Stimulated activated CD8-positive, alpha-beta memory T cell treated with anti-CD3 and anti-CD28 coated beads, Interleukin-4, amount 100 ng/mL, for 48 hours (primary cell): ENCODE data around the gene BABAM2.

Source experiments
- DNase-seq: peaks from one replicate; pipeline ENCODE4 v3.0.0-alpha.2; 2020

BABAM2 gene

DNA sequence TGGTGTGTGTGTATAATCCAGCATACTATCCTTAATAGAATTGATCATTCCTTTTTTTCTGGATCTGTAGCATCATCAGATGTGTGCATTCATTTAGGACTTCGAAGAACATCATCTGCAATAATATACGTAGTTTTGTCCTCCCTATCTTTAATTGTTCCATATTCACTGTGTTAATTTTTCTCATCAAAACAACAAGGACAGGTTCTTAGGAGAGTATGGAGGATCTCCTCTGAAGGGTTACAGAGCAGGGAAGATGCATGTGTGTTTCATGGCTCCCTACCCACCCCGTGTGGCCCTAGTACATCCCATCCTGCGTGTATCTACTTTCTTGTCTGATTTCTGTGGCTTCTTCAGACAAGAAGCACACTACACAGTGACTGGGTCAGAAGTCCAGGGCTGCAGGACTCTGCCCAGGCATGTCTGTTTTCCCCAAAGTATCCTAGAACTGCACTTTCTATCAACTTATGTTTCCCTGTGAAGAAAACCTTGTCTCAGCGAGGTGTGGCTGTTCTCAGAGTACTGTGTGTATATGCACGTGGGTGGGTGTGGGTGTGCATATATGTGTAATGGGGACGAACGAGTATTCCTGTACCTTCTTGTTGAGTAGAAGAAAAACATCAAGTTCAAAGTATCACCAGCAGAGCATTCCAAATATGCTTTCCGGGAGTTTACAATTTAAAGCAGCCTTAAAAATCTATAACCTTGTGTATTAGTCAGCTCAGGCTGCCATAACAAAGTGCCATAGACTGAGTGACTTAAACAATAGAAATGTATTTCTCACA lies 281.8 kb downstream of the BABAM2 start:
- no peak for DNase-seq

DNA sequence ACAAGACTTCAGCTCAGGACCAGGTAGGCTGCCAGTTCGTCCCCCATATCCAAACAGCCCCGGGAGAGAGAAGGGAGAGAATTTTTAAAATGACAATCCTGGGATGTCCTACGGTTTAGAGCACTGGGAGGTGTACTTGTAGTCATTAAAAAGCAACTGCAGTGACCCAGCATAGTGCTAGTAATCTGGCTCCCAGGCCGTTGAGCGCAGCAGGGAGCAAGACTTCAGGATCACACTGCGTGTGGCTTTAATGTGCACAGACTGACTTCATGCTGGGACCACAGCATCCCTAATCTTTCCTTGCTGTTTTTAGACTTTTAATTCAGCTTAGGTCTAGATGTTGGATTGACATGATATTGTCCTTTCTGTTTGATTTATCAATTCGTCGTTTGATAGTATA lies 282.8 kb downstream of the BABAM2 start:
- DNase-seq, result no peak

DNA sequence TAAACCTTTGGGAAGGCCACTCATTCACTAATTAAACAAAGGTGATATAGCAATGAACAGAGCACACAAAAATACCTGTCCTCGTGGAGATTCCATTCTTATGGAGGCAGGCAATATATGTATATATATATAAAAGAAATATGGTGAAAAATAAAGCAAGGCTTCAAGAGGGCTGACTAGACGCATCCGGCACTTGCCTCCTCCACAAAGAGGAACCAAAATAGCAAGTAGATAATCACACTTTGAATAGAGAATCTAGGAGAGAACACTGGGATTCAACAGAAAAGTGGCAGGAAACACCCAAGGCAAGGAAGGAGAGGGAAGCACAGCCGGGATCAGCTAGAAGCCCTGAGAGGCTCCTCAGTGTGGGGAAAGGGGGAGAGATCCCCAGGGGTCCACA lies 283.7 kb downstream of the BABAM2 start:
- no peak for DNase-seq

DNA sequence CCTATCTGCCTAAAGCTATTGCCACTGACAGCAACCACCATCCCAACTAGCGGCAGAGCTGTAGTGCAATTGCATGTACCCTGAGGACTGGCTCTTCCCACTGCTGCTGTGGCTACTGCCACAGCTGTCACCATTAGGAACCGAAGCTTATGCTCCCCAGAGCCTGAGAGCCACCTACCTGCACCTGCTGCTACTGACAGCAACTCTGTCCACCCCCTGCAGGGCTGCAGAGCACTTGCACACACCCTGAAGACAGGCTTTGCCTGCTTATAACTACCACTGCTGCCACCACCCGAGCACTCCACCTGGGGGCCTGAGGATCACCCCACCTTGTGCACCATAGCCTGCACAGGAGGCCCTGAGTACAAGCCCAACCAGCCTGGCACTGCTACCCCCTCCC lies 284.5 kb downstream of the BABAM2 start:
- DNase-seq, result no peak

DNA sequence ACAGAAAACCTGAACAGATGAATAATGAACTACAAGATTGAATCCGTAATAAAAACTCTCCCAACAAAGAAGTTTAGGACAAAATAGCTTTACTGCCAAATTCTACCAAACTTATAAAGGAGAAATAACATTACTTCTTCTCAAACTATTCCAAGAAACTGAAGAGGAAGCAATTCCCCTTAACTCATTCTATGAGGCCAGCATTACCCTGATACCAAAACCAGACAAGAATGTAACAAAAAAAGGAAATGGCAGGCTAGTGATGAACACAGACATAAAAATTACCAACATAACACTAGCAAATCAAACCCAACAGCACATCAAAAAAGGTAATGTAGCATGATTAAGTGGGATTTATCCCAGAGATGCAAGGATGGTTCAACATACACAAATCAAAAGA lies 288.4 kb downstream of the BABAM2 start:
- DNase-seq, result no peak

DNA sequence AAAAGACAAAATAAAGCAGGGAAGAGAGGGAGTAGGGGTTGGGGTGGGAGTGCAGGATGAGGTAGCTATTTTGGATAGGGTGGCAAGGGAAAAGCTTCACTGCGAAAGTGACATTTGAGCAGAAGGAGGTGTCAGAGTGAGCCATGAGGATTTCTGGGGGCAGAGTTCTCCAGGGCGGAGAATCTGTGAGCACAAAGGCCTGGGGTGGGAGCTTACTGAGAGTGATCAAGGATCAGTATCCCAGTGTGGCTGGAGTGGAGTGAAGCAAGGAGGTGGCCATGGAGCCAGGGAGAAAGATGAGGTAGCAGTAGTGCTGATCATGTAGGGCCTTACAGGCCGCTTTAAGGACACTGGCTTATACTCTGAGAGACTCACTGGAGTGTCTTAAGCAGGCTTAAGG lies 291.3 kb downstream of the BABAM2 start:
- DNase-seq, result no peak

DNA sequence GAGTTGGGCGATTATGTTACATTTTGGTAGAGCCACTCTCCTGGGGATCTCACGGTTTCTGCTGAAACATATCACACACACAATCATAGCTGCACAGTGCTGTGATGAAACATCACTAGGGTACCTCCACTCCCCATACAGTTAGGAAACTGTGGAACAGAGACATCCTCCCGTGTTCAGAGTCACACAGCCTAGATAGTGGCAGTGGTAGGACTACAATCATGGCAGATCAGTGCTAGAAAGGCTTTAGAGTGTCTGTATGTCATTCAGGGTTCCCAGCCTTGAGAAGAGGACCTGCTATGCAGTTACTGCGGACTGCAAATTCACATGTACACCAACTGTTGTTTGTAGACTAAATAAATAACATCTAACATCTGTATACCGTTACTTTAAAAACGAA lies 291.8 kb downstream of the BABAM2 start:
- DNase-seq, result no peak

DNA sequence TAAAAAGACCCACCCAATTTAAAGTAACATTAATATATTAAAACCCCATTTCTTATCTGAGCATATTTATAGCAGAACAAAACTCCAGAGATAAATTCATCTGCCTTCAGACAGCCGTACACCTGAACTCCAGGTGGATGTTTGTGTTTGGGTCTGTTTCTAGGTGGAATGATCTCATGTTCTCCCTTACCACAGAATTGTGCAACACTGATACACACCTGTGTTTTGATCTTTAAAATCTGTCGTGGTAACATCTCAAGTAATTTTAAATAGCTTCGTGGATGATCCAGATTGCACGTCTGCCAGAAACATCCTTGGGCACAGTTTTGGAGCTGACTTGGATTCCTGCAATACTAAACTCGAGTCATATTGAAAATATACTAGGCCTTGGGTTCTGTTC lies 294.6 kb downstream of the BABAM2 start:
- no peak for DNase-seq

DNA sequence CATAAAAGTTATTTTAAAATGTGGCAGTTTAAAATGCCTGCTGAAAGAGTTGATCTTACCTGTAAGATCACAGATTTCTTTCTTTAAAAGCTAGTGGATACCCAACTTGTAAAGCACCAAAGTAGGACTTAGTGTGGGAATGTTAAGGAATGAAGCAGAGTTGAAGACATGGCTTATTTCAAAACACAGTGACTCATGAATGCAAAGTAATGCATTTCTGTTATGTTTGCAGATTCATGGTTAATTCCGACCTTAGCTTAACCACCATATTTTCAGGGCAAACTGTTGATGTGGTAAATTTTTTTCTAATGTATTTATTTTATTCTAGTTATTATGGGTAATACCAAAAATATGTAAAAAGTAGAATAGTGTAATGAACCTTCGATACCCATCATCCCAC lies 295.4 kb downstream of the BABAM2 start:
- DNase-seq, result no peak

DNA sequence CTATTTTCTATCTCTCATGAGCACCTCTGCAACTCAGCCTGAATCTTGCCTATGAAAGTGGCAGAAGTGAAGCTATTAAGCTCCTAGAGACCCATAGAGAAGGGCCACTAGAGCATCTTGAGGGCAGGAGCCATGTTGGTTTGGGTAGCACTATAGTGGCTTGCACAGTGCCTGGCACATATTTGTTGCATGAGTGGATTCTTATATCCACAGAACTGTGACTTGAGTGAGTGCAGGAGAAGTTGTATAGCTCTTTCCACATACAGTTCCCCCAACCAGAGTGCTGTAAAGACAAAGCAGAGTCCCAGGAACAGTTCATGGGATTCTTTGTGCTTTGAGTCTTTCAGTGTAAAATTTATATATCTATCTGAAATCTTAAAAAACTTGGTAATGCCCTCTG lies 296.7 kb downstream of the BABAM2 start:
- no peak for DNase-seq

DNA sequence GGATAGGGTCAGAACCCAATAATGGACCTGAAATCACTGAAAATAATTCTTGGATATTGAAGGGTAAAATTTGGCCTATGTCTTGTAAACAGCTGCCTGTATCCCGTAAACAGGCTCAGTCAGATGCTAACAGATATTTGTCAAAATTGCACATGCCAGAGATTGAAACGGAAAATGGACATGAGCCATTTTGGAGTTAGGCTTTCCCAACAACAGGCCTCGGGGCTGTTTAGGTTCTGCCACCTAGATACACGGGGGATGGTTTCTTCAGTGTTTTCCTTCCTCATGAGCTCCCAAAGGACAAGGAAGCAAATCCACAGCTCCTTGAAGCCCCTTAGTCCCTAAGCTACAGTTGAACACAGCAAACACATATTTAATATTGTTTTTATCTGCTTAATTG lies 297.9 kb downstream of the BABAM2 start:
- DNase-seq, result no peak

DNA sequence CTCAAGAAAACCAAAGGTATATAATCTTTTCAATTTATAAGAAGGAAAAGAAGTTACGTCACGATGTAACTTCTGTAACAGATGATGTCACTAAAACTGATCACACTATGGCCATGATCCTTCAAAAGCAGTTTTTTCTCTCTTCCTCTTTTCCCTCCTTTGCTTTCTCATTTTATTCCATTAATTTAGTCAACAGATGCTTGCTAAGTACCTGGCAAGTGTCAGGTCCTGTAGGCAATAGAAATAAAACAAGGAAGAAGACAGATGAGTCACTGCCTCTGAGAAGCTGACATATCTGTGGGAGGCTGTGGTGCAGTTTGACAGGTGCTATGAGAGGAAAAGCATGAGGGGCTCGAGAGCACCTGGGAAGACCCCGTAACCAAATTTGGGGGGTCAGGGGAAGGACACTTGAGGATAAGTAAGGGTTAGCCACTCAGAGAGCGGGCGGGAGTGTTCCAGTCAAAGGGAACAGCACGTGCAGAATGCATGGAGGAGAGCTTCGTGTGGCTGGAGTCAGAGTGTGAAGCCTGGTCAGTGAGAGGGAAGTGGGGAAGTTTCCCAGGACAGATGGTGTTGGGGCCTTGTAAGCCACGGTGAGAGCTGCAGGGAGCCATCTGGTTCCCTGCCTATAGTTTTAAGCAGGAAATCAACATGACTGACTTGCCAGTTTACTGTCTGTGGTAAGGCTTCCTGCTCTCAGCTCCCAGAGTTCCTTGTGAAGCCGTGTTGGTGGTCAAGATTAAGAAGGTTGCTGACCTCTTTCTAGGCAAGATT lies 303.3 kb downstream of the BABAM2 start:
- DNase-seq, result no peak

DNA sequence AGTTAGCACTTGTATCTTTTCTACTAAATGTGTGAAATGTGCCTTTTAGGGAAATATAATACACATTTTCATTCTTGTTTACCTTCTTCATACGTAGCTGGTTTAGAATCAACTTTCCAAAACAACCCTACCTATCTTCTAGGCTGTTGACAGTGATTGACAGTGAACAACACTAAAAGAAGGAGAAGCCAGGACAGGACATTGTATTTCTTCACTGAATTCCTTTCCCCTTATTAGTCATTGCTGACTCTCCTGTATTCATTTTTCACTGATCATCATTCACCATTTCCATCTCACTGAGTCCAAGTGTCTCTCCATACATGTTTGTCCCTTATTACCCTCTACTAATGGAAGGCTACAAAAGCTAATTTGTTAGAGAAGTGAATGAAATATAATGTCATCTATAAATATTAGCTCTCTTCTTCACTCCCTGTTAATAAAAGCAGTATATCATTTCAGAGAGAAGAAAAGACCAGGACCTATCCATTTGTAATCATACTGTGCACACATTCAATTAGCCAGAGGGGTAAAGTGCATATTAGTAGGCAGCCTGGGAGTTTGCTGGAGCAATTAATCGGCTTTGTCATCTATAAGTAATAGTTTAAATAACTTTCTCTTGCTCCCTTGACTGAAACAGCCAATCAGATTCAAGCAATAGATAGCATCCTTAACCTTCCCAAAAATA lies 309.6 kb downstream of the BABAM2 start:
- DNase-seq, result no peak

DNA sequence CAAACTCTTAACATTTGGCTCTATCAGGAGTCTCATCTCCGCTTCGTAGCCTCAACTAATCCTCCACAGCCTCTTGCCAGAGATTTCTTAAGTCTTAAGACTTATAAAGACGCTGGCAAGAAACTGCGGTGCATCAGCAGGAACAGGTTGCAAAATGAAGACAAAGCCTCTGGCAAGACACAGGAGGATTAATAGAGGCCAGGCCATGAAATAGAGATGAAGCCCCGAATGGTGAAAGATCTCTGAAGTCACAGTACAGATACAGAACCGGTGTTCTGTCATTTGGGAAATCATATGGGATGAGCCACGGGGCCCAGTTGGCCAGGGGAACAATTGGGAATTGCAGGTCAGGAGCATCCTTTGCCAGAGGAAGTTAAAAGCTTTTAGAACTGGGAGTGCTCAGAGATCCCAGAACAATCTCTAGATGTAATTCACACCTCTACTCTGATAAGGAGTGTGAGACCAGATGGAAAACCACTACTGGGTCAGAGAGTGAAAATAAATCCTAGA lies 311.2 kb downstream of the BABAM2 start:
- no peak for DNase-seq

DNA sequence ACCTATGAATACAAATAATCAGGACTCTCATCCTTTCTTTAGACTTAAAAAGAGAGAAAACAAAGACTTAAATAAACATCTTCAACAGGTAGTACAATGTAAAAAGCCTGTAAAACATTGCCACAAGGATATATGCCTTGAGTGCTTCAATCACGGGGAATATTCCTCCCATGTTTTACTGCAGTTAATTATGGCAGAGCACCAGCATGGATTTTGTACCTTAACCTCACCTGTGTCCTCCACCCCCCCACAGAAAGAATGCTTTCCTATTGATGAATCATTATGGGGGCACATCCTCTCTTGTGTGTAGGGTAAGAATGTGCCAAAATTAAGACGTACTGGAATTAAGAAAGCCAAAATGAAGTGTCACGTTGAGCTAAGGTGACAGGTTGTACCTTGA lies 312.2 kb downstream of the BABAM2 start:
- no peak for DNase-seq

DNA sequence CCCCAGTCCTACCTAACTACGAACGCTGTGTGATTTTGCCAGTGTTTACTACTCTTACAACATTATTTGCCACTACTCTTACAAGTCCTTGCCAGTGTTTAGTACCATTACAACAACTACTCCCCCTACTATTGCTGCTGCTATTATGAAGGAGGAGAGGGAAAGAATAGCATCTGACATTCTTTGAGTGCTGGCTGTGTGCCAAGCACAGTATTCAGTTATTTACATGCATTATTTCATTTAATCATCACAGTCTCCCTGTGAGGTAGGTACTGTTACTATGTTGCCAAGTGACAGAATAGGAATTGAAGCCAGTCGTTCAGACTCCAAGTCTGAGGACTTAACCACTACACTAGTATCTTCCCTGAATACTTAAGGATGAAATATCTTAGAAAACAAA lies 316.2 kb downstream of the BABAM2 start:
- no peak for DNase-seq

DNA sequence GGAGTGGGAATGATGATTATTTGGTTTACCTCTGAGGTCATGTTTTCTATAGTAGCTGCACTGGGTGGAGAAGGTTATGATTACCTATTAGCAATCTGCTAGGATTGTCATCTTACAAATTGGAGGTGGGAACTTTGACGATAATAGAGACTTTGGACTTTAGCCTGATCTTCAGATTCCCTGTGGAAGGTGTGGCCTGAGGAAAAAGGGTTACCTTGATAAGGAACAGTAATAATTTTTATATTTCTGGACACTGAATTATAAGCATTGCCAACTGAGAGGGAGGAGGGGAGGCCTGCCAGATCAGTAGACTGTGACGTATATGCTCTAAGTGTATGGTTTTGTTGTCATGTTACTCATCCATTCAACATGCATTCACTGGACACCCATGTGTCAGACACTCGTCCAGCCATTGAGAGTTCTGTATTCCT lies 318.7 kb downstream of the BABAM2 start:
- no peak for DNase-seq

DNA sequence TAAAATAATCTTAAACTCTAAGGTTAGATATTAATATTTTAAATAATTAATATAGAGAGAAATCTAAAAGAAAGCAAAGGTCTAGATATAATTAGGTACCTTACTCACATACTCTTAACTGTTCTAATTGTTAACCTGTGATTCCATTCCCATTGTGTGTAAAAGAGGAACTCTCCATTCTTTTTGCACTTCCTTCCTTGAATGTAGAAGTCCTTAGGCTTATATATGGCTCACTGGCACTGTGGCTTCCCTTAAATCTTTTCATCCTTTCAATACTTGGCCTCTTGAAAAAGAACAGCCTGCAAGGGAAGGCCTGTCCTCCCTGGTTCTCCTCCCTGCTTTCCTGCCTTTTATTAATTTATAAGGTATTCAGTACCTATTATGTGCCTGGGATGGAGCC lies 319.3 kb downstream of the BABAM2 start:
- no peak for DNase-seq

DNA sequence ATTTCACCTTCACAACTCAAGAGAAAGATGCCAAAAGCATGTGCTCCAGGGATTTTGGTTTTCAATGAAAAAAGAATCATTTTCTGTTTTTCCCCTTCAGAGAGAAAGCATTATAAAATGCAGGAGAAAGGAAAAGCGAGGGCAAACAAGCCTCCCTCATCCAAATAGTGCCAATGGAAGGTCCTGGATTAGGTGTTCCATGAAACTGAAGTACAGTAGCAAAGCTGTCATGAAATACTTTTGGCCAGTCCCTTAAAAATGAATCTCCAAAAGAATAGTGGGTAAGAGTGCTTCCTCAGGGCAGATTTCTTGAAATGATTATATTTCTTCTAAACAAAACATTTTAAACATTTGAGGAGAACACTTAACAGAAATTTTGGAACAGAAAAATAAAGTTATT lies 320.0 kb downstream of the BABAM2 start:
- no peak for DNase-seq

DNA sequence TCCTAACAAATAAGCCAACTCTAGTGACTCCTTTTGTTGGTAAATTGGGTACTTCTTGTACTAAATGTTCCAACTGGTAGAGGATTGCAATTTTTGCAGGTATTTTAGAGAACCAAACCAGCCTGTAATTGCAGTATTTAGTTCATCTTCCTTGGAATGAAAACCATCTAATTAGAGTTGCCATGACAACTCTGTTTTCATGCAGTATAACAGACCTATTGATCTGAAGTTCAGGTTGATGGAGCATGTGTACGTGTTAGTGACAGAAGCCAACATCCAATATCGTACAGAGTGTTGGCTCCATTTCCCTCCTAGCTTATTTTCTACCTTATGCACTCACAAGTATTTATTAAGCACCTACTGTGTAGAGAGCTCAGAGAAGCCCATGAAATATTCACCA lies 325.8 kb downstream of the BABAM2 start:
- no peak for DNase-seq

DNA sequence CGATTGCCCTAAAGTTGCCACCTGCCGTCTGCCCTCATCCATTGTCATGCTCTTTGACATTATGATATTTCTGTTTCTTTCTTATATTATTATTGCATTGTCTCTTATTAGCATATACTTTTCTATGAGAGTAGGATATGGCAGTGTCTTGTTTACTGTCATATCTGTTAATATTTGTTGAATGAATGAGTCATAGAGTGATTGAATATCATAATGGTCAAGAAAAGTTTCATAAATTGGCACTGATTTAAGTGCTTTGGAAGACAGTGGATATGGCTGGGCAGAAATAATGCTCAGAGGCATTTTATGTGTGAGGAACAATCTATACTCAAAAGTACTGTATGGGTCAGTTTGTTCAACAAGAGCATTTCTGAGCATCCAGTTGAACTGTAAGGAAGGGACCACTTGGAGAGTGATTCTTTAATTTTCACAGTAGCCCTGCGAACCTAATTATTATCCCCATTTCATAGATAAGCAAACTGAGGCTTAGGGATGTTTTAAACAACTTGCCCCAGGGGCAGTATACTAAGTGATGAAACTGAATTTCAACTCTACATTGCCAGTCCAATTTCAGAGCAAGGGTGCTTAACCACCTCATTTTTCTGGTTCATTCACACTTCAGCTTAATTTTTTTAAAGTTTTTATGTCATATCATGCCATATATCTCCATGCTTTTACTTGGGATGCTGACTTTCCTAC lies 326.7 kb downstream of the BABAM2 start:
- DNase-seq, result no peak

DNA sequence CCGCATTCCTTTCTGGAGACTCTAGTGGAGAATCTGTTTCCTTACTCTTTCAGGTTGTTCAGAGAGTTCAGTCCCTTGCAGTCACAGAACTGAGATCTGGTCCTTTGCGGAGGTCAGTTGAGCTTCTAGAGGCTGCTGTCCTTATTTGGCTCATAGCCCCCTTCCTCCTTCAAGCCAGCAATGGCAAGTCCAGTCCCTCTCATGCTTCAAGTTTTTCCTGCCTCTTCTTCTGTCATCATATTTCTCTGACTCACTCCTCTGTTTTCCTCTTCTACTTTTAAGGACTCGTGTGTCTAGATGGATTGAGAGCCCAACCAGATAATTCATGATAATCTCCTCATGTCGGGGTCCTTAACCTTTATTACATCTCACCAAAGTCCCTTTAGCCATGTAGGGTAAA lies 328.6 kb downstream of the BABAM2 start:
- DNase-seq, result no peak

DNA sequence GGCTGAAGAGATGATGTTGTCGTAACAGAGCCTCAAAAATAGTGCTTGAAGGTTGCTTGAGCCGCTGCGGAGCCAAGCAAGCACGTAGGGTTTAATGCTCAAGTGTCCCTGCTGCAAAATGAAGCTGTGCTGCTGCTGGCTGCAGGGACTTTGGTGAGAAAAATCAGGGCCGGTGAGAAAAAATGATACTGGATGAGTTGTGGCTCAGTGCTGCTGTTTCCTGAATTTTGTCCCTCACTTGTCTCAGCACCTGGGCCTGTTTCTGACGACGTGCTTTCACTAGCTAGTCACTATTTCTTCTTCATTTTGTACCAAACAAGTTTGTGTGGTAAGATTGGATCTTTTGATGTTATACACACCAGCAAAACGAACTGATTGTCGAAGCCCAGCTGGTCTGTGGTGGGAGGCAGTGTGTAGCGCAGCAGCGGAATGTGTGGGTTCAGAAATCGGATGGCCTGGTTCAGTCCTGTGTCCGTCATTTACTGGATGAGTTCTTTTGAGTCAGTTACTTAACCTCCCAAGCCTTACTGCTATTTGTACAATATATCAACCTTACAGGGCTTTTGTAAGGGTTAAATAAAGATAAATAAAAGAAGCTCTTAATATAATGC lies 329.3 kb downstream of the BABAM2 start:
- DNase-seq, result no peak
